ENCODE measurements around the gene NEAT1. TPM values are rescaled to one million over a fixed set of nuclear protein-coding genes. Genes with fewer than 3 reads are reported as not detected.
A peak's percentile ranks its signal among the peaks of the same experiment; 100 is the strongest.

The NEAT1 gene
- total RNA-seq, 6 experiments from 2014 or later, result 202 to 1,225 (median 767) TPM

DNA sequence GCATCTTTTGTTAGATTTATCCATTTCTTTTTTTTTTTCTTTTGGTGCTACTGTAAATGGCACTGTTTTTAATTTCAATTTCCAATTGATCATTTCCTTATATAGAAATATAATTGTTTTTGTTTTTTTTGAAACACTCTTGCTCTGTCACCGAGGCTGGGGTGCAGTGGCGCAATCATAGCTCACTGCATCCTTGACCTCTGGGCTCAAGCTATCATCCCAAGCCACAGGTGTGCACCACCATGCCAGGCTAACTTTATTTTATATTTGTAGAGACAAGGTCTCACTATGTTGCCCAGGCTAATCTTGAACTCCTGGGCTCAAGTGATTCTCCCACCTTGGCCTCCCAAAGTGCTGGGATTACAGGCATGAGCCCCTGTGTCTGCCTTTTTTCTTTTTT lies 19.8 kb upstream of the NEAT1 start:
- Histone ChIP-seq H3K9me3 (no peaks in the 10 kb centered on the region), H3K4me1 (peaks cover 0 to 12% (median 0%) of the 10 kb centered on the region in 4 donors), H3K36me3 (peaks cover 0 to 21% (median 9%) of the 10 kb centered on the region in 4 donors), H3K27ac (no peak overlapping the region), H3K27me3 (no peaks in the 10 kb centered on the region), H3K4me3 (no peak overlapping the region)
- DNase-seq (no peak), ATAC-seq (no peak)
- intact Hi-C loops (cut with DNase I), result no loop called here
- no peak for TF ChIP-seq POLR2A (IDR thresholded peaks at IDR 0.05)
- TF ChIP-seq CTCF (IDR thresholded peaks at IDR 0.05), result no peak
- WGBS (ENCODE audit: insufficient coverage, low coverage, low lambda C conversion rate, missing lambda C conversion rate), result 50% methylated on average over 2 of the region's 2 CpGs

DNA sequence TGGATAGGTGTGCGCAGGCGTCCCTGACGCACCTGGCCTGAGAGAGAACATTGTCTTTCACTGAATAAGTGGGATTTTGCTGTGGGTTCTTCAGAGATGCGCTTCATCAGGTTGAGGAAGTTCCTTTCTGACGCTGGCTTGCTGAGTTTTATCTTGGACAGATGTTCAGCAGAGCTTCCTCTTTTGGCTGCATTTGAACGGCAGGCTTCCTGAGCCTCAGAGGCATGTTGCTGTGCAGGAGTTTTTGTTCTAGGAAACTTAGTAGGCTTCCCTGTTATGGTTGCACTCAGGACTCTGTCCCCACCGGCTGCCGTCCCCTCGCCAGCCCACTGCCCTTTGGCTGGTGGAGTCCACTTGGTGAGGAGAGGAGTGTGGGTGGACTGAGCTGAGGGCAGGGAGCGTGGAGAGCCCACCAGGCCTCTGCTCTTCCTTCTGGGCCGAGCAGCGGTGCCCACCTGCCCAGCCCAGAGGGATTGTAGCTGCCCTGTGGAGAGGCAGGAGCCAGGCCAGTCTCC lies 18.9 kb upstream of the NEAT1 start:
- H3K9me3 ChIP-seq, result no peaks in the 10 kb centered on the region
- no peak for TF ChIP-seq POLR2A (IDR thresholded peaks at IDR 0.05)
- TF ChIP-seq CTCF (IDR thresholded peaks at IDR 0.05), result no peak
- no peaks in the 10 kb centered on the region for H3K27me3 ChIP-seq
- peaks cover 0 to 29% (median 9%) of the 10 kb centered on the region in 4 donors for H3K36me3 ChIP-seq
- peaks cover 0 to 12% (median 0%) of the 10 kb centered on the region in 4 donors for H3K4me1 ChIP-seq
- DNase-seq (peak in 1 of 3 donors; percentile 56), ATAC-seq (peak; percentile 18 to 52 (median 37))
- peak overlapping the region in 2 of 3 donors; percentile 22 to 37 for H3K27ac ChIP-seq
- 62% methylated on average over 4 of the region's 12 CpGs for WGBS (ENCODE audit: insufficient coverage, low coverage, low lambda C conversion rate, missing lambda C conversion rate)
- intact Hi-C loops (cut with DNase I), result no loop called here
- H3K4me3 ChIP-seq, result no peak overlapping the region

DNA sequence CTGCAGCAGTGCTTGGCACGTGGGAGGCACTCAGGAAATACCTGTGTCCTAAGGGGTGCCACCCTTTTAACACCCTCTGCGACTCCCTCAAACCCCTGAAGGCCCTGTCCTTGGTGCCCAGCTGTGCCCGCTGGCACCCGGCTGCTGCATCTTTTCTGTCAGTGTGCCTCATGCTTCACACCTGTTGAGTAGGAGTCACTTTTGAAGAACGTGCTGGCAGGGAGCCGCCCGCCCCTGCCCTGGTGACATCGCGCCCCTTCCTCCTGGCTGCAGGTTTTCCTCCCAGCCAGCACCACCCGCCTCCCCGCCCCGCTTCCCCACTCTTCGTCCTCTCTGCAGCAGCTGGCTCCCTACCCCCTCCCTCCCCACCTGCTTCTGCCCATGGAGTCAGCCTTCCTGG lies 18.4 kb upstream of the NEAT1 start:
- H3K9me3 ChIP-seq, result no peaks in the 10 kb centered on the region
- intact Hi-C loops (cut with DNase I), result no loop called here
- H3K27ac ChIP-seq, result peak overlapping the region in 1 of 3 donors; percentile 22
- no peaks in the 10 kb centered on the region for H3K27me3 ChIP-seq
- no peak overlapping the region for H3K4me3 ChIP-seq
- ATAC-seq (peak in 1 of 4 donors; percentile 4), DNase-seq (peak in 1 of 3 donors; percentile 42)
- peaks cover 0 to 12% (median 0%) of the 10 kb centered on the region in 4 donors for H3K4me1 ChIP-seq
- H3K36me3 ChIP-seq, result peaks cover 0 to 31% (median 9%) of the 10 kb centered on the region in 4 donors
- no peak for TF ChIP-seq POLR2A (IDR thresholded peaks at IDR 0.05)
- no peak for TF ChIP-seq CTCF (IDR thresholded peaks at IDR 0.05)
- WGBS (ENCODE audit: insufficient coverage, low coverage, low lambda C conversion rate, missing lambda C conversion rate), result 66% methylated on average over 6 of the region's 13 CpGs

- H3K36me3 ChIP-seq, result peaks cover 0 to 33% (median 9%) of the 10 kb centered on the region in 4 donors
- H3K4me3 ChIP-seq, result no peak overlapping the region
- H3K9me3 ChIP-seq, result no peaks in the 10 kb centered on the region
- WGBS (ENCODE audit: insufficient coverage, low coverage, low lambda C conversion rate, missing lambda C conversion rate), result 100% methylated on average over 8 of the region's 24 CpGs
- peak in 3 of 4 donors; percentile 23 to 40 (median 36) for ATAC-seq
- DNase-seq, result peak in 1 of 3 donors; percentile 55
- H3K4me1 ChIP-seq, result peaks cover 0 to 12% (median 0%) of the 10 kb centered on the region in 4 donors
- H3K27me3 ChIP-seq, result no peaks in the 10 kb centered on the region
- TF ChIP-seq CTCF (IDR thresholded peaks at IDR 0.05) (no peak), POLR2A (IDR thresholded peaks at IDR 0.05) (no peak)
- no peak overlapping the region for H3K27ac ChIP-seq
- intact Hi-C loops (cut with DNase I), result no loop called here
These were observed 17.8 kb upstream of the NEAT1 start for GRCh38 chr11:65404638-65405339.
